Mesothelial cell of epicardium (in vitro differentiated cells): Measurements from ENCODE around the gene A3GALT2. TPM values are rescaled to one million over a fixed set of nuclear protein-coding genes. Genes with fewer than 3 reads are reported as not detected.

Experiments used
- DNase-seq, 2 experiments: peaks; one replicate each; pipeline ENCODE4 v3.0.0; 2021; ENCODE audit warnings: low spot score in 2 of 2; ENCODE audit not compliant: unreplicated experiment in 2 of 2
- H3K27ac Mint-ChIP-seq: 2 replicates; pipeline ENCODE4 v1.8.0; 2021; ENCODE audit warnings: mixed read lengths
- H3K27me3 Mint-ChIP-seq: 2 replicates; pipeline ENCODE4 v1.8.0; 2021; ENCODE audit warnings: low read depth, mixed read lengths
- H3K36me3 Mint-ChIP-seq: 2 replicates; pipeline ENCODE4 v1.8.0; 2021; ENCODE audit warnings: mixed read lengths
- H3K4me1 Mint-ChIP-seq: 2 replicates; pipeline ENCODE4 v1.8.0; 2021; ENCODE audit warnings: mixed read lengths
- H3K4me3 Mint-ChIP-seq: 2 replicates; pipeline ENCODE4 v1.8.0; 2021; ENCODE audit warnings: mild to moderate bottlenecking, moderate library complexity, mixed read lengths
- H3K9me3 Mint-ChIP-seq: 2 replicates; pipeline ENCODE4 v1.8.0; 2021; ENCODE audit warnings: mixed read lengths
- total RNA-seq: library from RNA; stranded (reverse); gene quantifications from 3 replicates; pipeline ENCODE4 v1.2.1, GENCODE V29; 2021
- TF ChIP-seq, protein P1 (sequence below): fragments of 200-600 bp; sonication (generic); IDR thresholded peaks from one replicate; pipeline ENCODE4 v1.5.0; 2021; ENCODE audit warnings: antibody characterized with exemption; ENCODE audit not compliant: unreplicated experiment

Gene A3GALT2
- total RNA-seq, 1 donor from 2014 or later = 0.58 TPM

DNA sequence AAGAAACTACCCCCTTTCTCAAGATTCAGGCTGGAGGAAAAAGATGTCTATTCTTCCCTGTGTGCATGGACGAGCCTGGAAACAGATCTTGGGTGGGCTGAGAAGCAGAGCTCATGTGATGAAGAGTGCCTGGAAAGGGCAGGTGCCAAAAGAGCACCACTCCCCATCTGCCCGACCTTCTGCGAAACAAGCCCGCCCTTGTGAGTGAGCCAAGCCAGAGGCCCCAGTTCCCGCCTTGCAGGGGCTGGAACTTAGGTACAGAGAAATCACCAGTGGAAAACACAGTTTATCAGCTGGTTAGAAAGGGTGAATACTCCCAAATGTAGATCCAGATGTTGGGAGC lies 26.7 kb upstream of the A3GALT2 start:
- DNase-seq = no peak
- Mint-ChIP-seq H3K9me3 (no peaks in the 10 kb centered on the region), H3K27me3 (no peaks in the 10 kb centered on the region), H3K27ac (peak overlapping the region; percentile 81), H3K36me3 (no peaks in the 10 kb centered on the region), H3K4me3 (peak overlapping the region; percentile 70), H3K4me1 (peaks cover 76% of the 10 kb centered on the region)
- TF ChIP-seq, protein P1, sequence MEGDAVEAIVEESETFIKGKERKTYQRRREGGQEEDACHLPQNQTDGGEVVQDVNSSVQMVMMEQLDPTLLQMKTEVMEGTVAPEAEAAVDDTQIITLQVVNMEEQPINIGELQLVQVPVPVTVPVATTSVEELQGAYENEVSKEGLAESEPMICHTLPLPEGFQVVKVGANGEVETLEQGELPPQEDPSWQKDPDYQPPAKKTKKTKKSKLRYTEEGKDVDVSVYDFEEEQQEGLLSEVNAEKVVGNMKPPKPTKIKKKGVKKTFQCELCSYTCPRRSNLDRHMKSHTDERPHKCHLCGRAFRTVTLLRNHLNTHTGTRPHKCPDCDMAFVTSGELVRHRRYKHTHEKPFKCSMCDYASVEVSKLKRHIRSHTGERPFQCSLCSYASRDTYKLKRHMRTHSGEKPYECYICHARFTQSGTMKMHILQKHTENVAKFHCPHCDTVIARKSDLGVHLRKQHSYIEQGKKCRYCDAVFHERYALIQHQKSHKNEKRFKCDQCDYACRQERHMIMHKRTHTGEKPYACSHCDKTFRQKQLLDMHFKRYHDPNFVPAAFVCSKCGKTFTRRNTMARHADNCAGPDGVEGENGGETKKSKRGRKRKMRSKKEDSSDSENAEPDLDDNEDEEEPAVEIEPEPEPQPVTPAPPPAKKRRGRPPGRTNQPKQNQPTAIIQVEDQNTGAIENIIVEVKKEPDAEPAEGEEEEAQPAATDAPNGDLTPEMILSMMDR = no peak

DNA sequence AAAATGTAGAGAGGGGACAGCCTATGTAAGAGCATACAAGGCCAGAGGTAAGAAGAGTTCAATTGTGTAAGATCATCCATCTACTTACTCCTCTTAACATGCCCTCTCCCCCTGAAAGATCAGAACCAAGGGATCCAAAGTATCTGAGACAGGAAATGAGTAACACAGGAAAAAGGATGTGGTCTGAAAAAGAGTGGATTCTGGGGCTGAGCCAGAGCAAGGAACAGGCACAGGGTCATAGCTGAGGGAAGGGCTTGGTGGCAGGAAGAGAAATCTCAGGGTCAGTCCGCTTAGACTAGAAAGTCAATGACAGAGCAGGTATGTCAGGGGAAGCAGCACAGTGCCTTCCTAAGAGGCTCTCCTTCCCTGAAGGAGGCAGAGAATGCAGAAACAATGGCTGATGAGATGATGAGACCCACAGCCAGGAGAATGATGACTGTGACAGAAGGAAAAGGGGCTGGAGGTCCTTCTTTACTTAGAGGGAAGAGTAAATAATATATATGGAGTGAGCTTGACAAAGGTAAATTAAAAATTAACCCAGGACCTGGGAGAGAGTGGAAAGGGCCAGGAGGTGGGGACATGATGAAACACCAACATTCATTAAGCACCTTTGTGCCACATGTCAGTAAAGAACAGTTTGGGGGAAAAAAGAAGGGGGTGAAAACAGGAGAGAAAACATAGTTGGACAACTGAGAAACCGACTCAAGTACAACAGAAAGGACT lies 26.2 kb upstream of the A3GALT2 start:
- Mint-ChIP-seq H3K9me3 (no peaks in the 10 kb centered on the region), H3K4me1 (peaks cover 76% of the 10 kb centered on the region), H3K36me3 (no peaks in the 10 kb centered on the region), H3K27me3 (no peaks in the 10 kb centered on the region), H3K27ac (peak overlapping the region; percentile 81), H3K4me3 (peak overlapping the region; percentile 70)
- TF ChIP-seq, protein P1 = no peak
- DNase-seq = no peak

DNA sequence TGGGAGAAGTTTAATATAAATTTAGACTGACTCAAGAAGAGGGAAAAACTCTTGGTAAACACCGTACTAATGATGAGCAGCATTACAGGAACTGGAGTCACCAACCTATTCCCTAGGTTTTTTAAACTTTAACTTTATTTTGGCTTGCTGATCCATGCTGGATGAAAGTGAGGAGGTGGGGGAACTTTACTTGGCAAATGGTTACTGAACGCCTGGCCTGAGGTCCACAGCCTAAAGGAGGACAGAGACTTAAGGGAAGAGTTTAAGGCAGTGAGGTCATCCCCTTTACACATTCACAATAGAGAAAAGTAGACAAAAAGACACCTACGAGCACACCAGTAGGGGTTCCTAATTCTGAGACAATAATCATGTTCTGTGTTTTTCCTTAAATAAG lies 25.6 kb upstream of the A3GALT2 start:
- DNase-seq = no peak
- H3K9me3 Mint-ChIP-seq = no peaks in the 10 kb centered on the region
- H3K4me3 Mint-ChIP-seq = peak overlapping the region; percentile 70
- TF ChIP-seq, protein P1 = no peak
- H3K27ac Mint-ChIP-seq = peak overlapping the region; percentile 81
- no peaks in the 10 kb centered on the region for H3K27me3 Mint-ChIP-seq
- H3K4me1 Mint-ChIP-seq = peaks cover 78% of the 10 kb centered on the region
- H3K36me3 Mint-ChIP-seq = no peaks in the 10 kb centered on the region

DNA sequence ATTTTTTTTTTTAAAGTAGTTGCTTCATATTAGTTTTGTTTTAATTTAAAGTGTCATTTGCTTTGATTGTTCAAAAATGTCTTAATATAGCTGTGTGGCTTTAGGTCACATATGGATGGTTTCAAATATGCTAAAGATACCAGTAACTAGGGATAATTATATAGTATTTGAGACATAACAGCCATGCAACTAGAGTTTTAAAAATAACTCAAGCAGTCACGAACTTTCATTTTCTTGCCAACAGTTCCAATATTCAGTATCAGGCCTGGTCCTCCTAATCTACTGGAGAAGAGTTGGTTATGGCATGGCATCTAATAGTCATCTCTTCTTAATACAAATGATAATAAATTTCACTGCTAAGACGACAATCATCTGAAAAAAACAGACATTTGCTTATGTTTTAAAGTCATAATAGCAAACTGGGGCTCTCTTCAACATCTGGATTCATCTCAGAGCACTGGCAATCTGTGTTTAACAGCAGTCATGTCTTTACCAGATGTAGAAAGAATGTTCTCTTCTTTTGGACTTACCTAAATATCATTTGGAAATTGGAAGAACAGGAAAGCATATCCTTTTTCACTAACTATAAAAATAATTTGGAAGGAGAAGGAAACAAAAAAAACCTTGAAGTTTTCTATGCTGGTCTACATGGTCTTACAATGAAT lies 24.1 kb upstream of the A3GALT2 start:
- no peaks in the 10 kb centered on the region for H3K27me3 Mint-ChIP-seq
- DNase-seq = no peak
- TF ChIP-seq, protein P1 = no peak
- peaks cover 76% of the 10 kb centered on the region for H3K4me1 Mint-ChIP-seq
- no peaks in the 10 kb centered on the region for H3K9me3 Mint-ChIP-seq
- H3K27ac Mint-ChIP-seq = peak overlapping the region; percentile 37
- no peak overlapping the region for H3K4me3 Mint-ChIP-seq
- peaks cover 3% of the 10 kb centered on the region for H3K36me3 Mint-ChIP-seq

DNA sequence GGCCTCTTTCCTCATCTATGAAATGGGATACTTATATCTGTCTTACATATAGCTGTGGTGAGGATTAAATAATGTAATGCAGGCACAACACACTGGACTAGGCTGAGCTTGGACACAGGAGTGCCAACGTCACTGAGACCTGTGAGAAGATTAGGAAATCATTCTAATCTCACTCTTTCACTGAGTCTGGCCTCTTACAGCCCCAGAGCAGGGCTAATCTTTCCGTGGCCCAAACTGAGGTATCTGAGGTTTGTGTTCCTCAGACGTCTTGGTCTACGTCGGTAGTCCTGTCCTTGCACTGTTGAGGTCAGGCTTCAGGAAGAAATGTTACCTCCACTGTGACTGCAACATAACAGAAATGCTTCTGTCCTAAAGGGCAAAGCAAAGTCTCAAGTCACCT lies 22.6 kb upstream of the A3GALT2 start:
- DNase-seq = no peak
- H3K4me3 Mint-ChIP-seq = no peak overlapping the region
- no peaks in the 10 kb centered on the region for H3K9me3 Mint-ChIP-seq
- peak overlapping the region; percentile 74 for H3K27ac Mint-ChIP-seq
- H3K36me3 Mint-ChIP-seq = peaks cover 3% of the 10 kb centered on the region
- no peaks in the 10 kb centered on the region for H3K27me3 Mint-ChIP-seq
- H3K4me1 Mint-ChIP-seq = peaks cover 90% of the 10 kb centered on the region
- TF ChIP-seq, protein P1 = no peak
